Measurements from ENCODE around the gene THBS2.

THBS2 gene

GRCh38 chr6:169292338-169293124 lies 38.9 kb upstream of the THBS2 start:
- Histone ChIP-seq H3K9me3 (ENCODE audit: control insufficient read depth, low read length) (peaks cover 27% of the 10 kb centered on the region), H3K4me3 (ENCODE audit: insufficient read depth in 1 of 2, low read depth in 1 of 2, low read length in 2 of 2) (no peak overlapping the region), H3K79me1 (replicated peaks; ENCODE audit: low read length, poor library complexity, severe bottlenecking) (no peaks in the 10 kb centered on the region), H2BK15ac (ENCODE audit: low read depth, poor library complexity, severe bottlenecking) (no peak overlapping the region), H3K9ac (ENCODE audit: low read length) (peak overlapping the region; percentile 80), H3K4ac (ENCODE audit: low read depth in 1 of 2, low read length in 2 of 2) (no peak overlapping the region), H2BK120ac (ENCODE audit: low read depth, low read length) (no peak overlapping the region), H3K4me2 (ENCODE audit: low read length, poor library complexity, severe bottlenecking) (peak overlapping the region; percentile 49), H3K4me1 (ENCODE audit: control insufficient read depth, insufficient read depth, low read depth, low read length) (peaks cover 25% of the 10 kb centered on the region), H3K14ac (ENCODE audit: low read length in 2 of 2) (no peak overlapping the region), H4K8ac (ENCODE audit: low read length) (no peak overlapping the region), H3K23ac (ENCODE audit: low read length in 2 of 2) (no peak overlapping the region), H2AFZ (ENCODE audit: low read depth, low read length) (no peak overlapping the region), H3K27me3 (ENCODE audit: control insufficient read depth in 1 of 2, insufficient read depth in 1 of 2, low read length in 2 of 2) (no peaks in the 10 kb centered on the region), H2BK5ac (ENCODE audit: low read depth, low read length, poor library complexity, severe bottlenecking) (peak overlapping the region; percentile 88), H2AK5ac (ENCODE audit: low read length, severe bottlenecking) (no peak overlapping the region), H2BK12ac (ENCODE audit: low read length in 2 of 2) (no peak overlapping the region), H3K18ac (ENCODE audit: low read depth in 1 of 2, low read length in 2 of 2) (no peak overlapping the region), H4K91ac (ENCODE audit: low read length) (no peak overlapping the region), H3K36me3 (ENCODE audit: control insufficient read depth in 1 of 2, insufficient read depth in 2 of 2, low read depth in 1 of 2, low read length in 2 of 2) (no peaks in the 10 kb centered on the region), H3K27ac (ENCODE audit: low read length, poor library complexity, severe bottlenecking) (peak overlapping the region; percentile 99)
- peak; percentile 47 for DNase-seq
- WGBS, result 75% methylated on average over 10 of the region's 11 CpGs

- 85% methylated on average over 12 of the region's 14 CpGs for WGBS
- Histone ChIP-seq H2BK120ac (ENCODE audit: low read depth, low read length) (no peak overlapping the region), H3K9me3 (ENCODE audit: control insufficient read depth, low read length) (peaks cover 26% of the 10 kb centered on the region), H2BK15ac (ENCODE audit: low read depth, poor library complexity, severe bottlenecking) (no peak overlapping the region), H3K14ac (ENCODE audit: low read length in 2 of 2) (no peak overlapping the region), H3K27me3 (ENCODE audit: control insufficient read depth in 1 of 2, insufficient read depth in 1 of 2, low read length in 2 of 2) (no peaks in the 10 kb centered on the region), H3K18ac (ENCODE audit: low read depth in 1 of 2, low read length in 2 of 2) (no peak overlapping the region), H3K4me1 (ENCODE audit: control insufficient read depth, insufficient read depth, low read depth, low read length) (peaks cover 26% of the 10 kb centered on the region), H3K4me2 (ENCODE audit: low read length, poor library complexity, severe bottlenecking) (no peak overlapping the region), H4K8ac (ENCODE audit: low read length) (peak overlapping the region; percentile 17), H3K23ac (ENCODE audit: low read length in 2 of 2) (no peak overlapping the region), H3K36me3 (ENCODE audit: control insufficient read depth in 1 of 2, insufficient read depth in 2 of 2, low read depth in 1 of 2, low read length in 2 of 2) (no peaks in the 10 kb centered on the region), H2AFZ (ENCODE audit: low read depth, low read length) (no peak overlapping the region), H2AK5ac (ENCODE audit: low read length, severe bottlenecking) (peak overlapping the region; percentile 86), H3K79me1 (replicated peaks; ENCODE audit: low read length, poor library complexity, severe bottlenecking) (no peaks in the 10 kb centered on the region), H3K9ac (ENCODE audit: low read length) (peak overlapping the region; percentile 80), H3K4me3 (ENCODE audit: insufficient read depth in 1 of 2, low read depth in 1 of 2, low read length in 2 of 2) (no peak overlapping the region), H4K91ac (ENCODE audit: low read length) (no peak overlapping the region), H2BK12ac (ENCODE audit: low read length in 2 of 2) (no peak overlapping the region), H2BK5ac (ENCODE audit: low read depth, low read length, poor library complexity, severe bottlenecking) (peak overlapping the region; percentile 88), H3K4ac (ENCODE audit: low read depth in 1 of 2, low read length in 2 of 2) (no peak overlapping the region), H3K27ac (ENCODE audit: low read length, poor library complexity, severe bottlenecking) (peak overlapping the region; percentile 99)
- DNase-seq, result no peak
Observed at GRCh38 chr6:169291646-169292337, 38.1 kb upstream of the THBS2 start.

- Histone ChIP-seq H3K27ac (ENCODE audit: low read length, poor library complexity, severe bottlenecking) (peak overlapping the region; percentile 99), H3K36me3 (ENCODE audit: control insufficient read depth in 1 of 2, insufficient read depth in 2 of 2, low read depth in 1 of 2, low read length in 2 of 2) (no peaks in the 10 kb centered on the region), H2BK12ac (ENCODE audit: low read length in 2 of 2) (no peak overlapping the region), H2BK15ac (ENCODE audit: low read depth, poor library complexity, severe bottlenecking) (no peak overlapping the region), H3K23ac (ENCODE audit: low read length in 2 of 2) (no peak overlapping the region), H3K4me2 (ENCODE audit: low read length, poor library complexity, severe bottlenecking) (no peak overlapping the region), H2BK5ac (ENCODE audit: low read depth, low read length, poor library complexity, severe bottlenecking) (peak overlapping the region; percentile 38), H3K4me1 (ENCODE audit: control insufficient read depth, insufficient read depth, low read depth, low read length) (peaks cover 26% of the 10 kb centered on the region), H3K14ac (ENCODE audit: low read length in 2 of 2) (no peak overlapping the region), H3K79me1 (replicated peaks; ENCODE audit: low read length, poor library complexity, severe bottlenecking) (no peaks in the 10 kb centered on the region), H2AFZ (ENCODE audit: low read depth, low read length) (no peak overlapping the region), H4K8ac (ENCODE audit: low read length) (no peak overlapping the region), H3K4me3 (ENCODE audit: insufficient read depth in 1 of 2, low read depth in 1 of 2, low read length in 2 of 2) (no peak overlapping the region), H3K27me3 (ENCODE audit: control insufficient read depth in 1 of 2, insufficient read depth in 1 of 2, low read length in 2 of 2) (no peaks in the 10 kb centered on the region), H3K9me3 (ENCODE audit: control insufficient read depth, low read length) (peaks cover 19% of the 10 kb centered on the region), H4K91ac (ENCODE audit: low read length) (no peak overlapping the region), H3K18ac (ENCODE audit: low read depth in 1 of 2, low read length in 2 of 2) (no peak overlapping the region), H3K4ac (ENCODE audit: low read depth in 1 of 2, low read length in 2 of 2) (no peak overlapping the region), H2BK120ac (ENCODE audit: low read depth, low read length) (no peak overlapping the region), H3K9ac (ENCODE audit: low read length) (peak overlapping the region; percentile 86), H2AK5ac (ENCODE audit: low read length, severe bottlenecking) (peak overlapping the region; percentile 92)
- 84% methylated on average over 9 of the region's 9 CpGs for WGBS
- DNase-seq, result no peak
Observed at GRCh38 chr6:169291148-169291547, 37.5 kb upstream of the THBS2 start.

GRCh38 chr6:169289619-169290339 lies 36.1 kb upstream of the THBS2 start:
- H3K4me3 ChIP-seq (ENCODE audit: insufficient read depth in 1 of 2, low read depth in 1 of 2, low read length in 2 of 2), result peak overlapping the region in 1 of 2 experiments; percentile 13
- peaks cover 7% of the 10 kb centered on the region for H3K9me3 ChIP-seq (ENCODE audit: control insufficient read depth, low read length)
- no peak overlapping the region for H3K23ac ChIP-seq (ENCODE audit: low read length in 2 of 2)
- H2BK5ac ChIP-seq (ENCODE audit: low read depth, low read length, poor library complexity, severe bottlenecking), result no peak overlapping the region
- H2BK15ac ChIP-seq (ENCODE audit: low read depth, poor library complexity, severe bottlenecking), result no peak overlapping the region
- peaks cover 26% of the 10 kb centered on the region for H3K4me1 ChIP-seq (ENCODE audit: control insufficient read depth, insufficient read depth, low read depth, low read length)
- H3K9ac ChIP-seq (ENCODE audit: low read length), result peak overlapping the region; percentile 86
- H3K14ac ChIP-seq (ENCODE audit: low read length in 2 of 2), result no peak overlapping the region
- peak overlapping the region; percentile 81 for H2AK5ac ChIP-seq (ENCODE audit: low read length, severe bottlenecking)
- no peak overlapping the region for H2BK12ac ChIP-seq (ENCODE audit: low read length in 2 of 2)
- no peak for DNase-seq
- H3K18ac ChIP-seq (ENCODE audit: low read depth in 1 of 2, low read length in 2 of 2), result no peak overlapping the region
- no peaks in the 10 kb centered on the region for H3K36me3 ChIP-seq (ENCODE audit: control insufficient read depth in 1 of 2, insufficient read depth in 2 of 2, low read depth in 1 of 2, low read length in 2 of 2)
- no peak overlapping the region for H3K4ac ChIP-seq (ENCODE audit: low read depth in 1 of 2, low read length in 2 of 2)
- no peaks in the 10 kb centered on the region for H3K79me1 ChIP-seq (replicated peaks; ENCODE audit: low read length, poor library complexity, severe bottlenecking)
- H4K8ac ChIP-seq (ENCODE audit: low read length), result no peak overlapping the region
- 84% methylated on average over 18 of the region's 18 CpGs for whole genome bisulfite sequencing
- H3K27me3 ChIP-seq (ENCODE audit: control insufficient read depth in 1 of 2, insufficient read depth in 1 of 2, low read length in 2 of 2), result no peaks in the 10 kb centered on the region
- no peak overlapping the region for H2AFZ ChIP-seq (ENCODE audit: low read depth, low read length)
- H2BK120ac ChIP-seq (ENCODE audit: low read depth, low read length), result no peak overlapping the region
- no peak overlapping the region for H4K91ac ChIP-seq (ENCODE audit: low read length)
- H3K4me2 ChIP-seq (ENCODE audit: low read length, poor library complexity, severe bottlenecking), result no peak overlapping the region
- peak overlapping the region; percentile 0 for H3K27ac ChIP-seq (ENCODE audit: low read length, poor library complexity, severe bottlenecking)
